Neural crest cell (in vitro differentiated cells): ENCODE results near the gene MXD4. TPM values are rescaled to one million over a fixed set of nuclear protein-coding genes. Genes with fewer than 3 reads are reported as not detected.
A peak's percentile ranks its signal among the peaks of the same experiment; 100 is the strongest.
"Not testable (repeated sequence)": the region's sequence is repeated elsewhere in the genome, so short reads cannot be mapped to it uniquely, and the experiment has no call there.

Experiments used
- DNase-seq: peaks from one replicate; pipeline ENCODE4 v3.0.0; 2021; ENCODE audit warnings: low read depth, mixed read lengths, low spot score
- H3K27ac Mint-ChIP-seq: one replicate; pipeline ENCODE4 v1.8.0; 2021; ENCODE audit warnings: mild to moderate bottlenecking, mixed read lengths; ENCODE audit not compliant: unreplicated experiment
- H3K27me3 Mint-ChIP-seq: 2 replicates; pipeline ENCODE4 v1.8.0; 2021; ENCODE audit warnings: low read depth, mild to moderate bottlenecking, mixed read lengths
- H3K36me3 Mint-ChIP-seq: 2 replicates; pipeline ENCODE4 v1.8.0; 2021; ENCODE audit warnings: low read depth, mild to moderate bottlenecking, mixed read lengths
- H3K4me1 Mint-ChIP-seq: 2 replicates; pipeline ENCODE4 v1.8.0; 2021; ENCODE audit warnings: mixed read lengths
- H3K4me3 Mint-ChIP-seq: one replicate; pipeline ENCODE4 v1.8.0; 2021; ENCODE audit warnings: mild to moderate bottlenecking, mixed read lengths
- H3K9me3 Mint-ChIP-seq: 2 replicates; pipeline ENCODE4 v1.8.0; 2021; ENCODE audit warnings: mixed read lengths
- CTCF ChIP-seq: fragments of 200-600 bp; sonication (generic); conservative IDR thresholded peaks from 2 replicates; pipeline ENCODE4 v1.5.0; 2021; ENCODE audit warnings: antibody characterized with exemption, mild to moderate bottlenecking
- total RNA-seq: library from RNA; stranded (reverse); gene quantifications from 2 replicates; pipeline ENCODE4 v1.2.1, GENCODE V29; 2021

The MXD4 gene
- total RNA-seq, 1 donor from 2014 or later = 54.3 TPM

- Mint-ChIP-seq H3K4me1 (peaks cover 4% of the 10 kb centered on the region), H3K9me3 (no peaks in the 10 kb centered on the region), H3K36me3 (no peaks in the 10 kb centered on the region), H3K4me3 (no peak overlapping the region), H3K27me3 (no peaks in the 10 kb centered on the region), H3K27ac (no peak overlapping the region)
- TF ChIP-seq CTCF = no peak
- DNase-seq = no peak
These were observed 39.1 kb downstream of the MXD4 start for GRCh38 chr4:2222838-2223237.

- H3K27me3 Mint-ChIP-seq, H3K4me3 Mint-ChIP-seq: not testable (repeated sequence)
These were observed 40.5 kb downstream of the MXD4 start for GRCh38 chr4:2221378-2221777.

DNA sequence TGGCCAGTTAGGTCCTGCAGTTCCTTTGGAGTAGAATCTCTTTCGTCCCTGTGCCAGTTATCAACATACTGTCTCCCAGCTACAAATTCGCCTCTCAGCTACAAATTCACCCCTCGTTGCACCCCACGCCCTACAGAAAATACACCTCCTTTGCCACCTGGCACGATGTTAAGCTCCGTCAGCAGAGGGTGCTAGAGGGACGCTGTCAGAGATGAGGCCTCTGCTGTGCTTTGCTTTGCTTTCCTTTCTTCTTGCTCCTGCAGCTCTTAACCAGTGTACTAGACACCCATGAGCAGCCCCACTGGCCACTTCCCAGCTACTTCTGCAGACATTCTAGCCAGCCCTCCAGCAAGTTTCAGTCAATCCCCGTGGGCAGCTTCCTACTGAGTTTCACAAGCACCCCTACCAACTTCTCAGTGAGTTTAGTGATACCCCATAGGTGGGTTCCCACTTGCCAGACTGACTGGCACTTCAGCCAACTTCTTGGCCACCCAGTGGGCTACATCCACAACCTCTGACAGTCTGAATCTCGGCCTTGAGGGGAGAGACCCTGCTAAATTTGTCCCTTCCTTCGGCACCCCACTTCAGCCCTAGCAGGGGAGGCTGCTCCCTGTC, 41.8 kb downstream of the MXD4 start:
- no peaks in the 10 kb centered on the region for H3K9me3 Mint-ChIP-seq
- DNase-seq = peak; percentile 76
- TF ChIP-seq CTCF = peak; percentile 91
- no peak overlapping the region for H3K4me3 Mint-ChIP-seq
- peaks cover 4% of the 10 kb centered on the region for H3K4me1 Mint-ChIP-seq
- H3K27ac Mint-ChIP-seq = no peak overlapping the region
- H3K27me3 Mint-ChIP-seq = no peaks in the 10 kb centered on the region
- H3K36me3 Mint-ChIP-seq = no peaks in the 10 kb centered on the region

More at GRCh38 chr4:2221378-2221777, 40.5 kb downstream of the MXD4 start:
- DNase-seq, H3K9me3 Mint-ChIP-seq, H3K27ac Mint-ChIP-seq, H3K4me1 Mint-ChIP-seq, H3K36me3 Mint-ChIP-seq: not testable (repeated sequence)

DNA sequence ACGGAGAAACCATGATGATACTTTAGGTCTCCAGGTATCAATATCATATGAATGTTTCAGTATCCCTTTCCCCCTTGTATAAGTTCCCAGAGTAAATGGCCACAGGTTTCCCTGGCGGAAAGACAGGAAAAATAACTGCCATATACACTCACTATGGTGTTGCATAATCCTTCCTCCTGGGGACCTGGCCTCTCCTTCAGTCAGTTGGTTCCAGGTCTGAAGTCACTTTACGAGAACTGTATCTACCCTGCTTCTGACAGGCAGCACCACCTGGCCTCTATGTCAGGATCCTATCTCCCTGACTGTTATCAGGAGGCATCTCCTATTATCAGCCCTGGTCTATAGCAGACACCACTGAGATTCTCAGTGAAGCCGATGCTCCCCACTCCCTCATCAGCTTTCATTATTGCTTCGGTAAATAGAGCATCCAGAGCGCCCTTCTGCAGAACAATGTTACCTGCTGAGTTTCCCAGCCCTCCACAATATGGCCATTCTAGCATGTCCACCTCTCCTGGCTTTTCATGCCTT, 42.6 kb downstream of the MXD4 start:
- Mint-ChIP-seq H3K4me3 (no peak overlapping the region), H3K4me1 (peaks cover 4% of the 10 kb centered on the region), H3K36me3 (no peaks in the 10 kb centered on the region), H3K9me3 (no peaks in the 10 kb centered on the region), H3K27me3 (no peaks in the 10 kb centered on the region), H3K27ac (no peak overlapping the region)
- TF ChIP-seq CTCF = no peak
- DNase-seq = no peak

DNA sequence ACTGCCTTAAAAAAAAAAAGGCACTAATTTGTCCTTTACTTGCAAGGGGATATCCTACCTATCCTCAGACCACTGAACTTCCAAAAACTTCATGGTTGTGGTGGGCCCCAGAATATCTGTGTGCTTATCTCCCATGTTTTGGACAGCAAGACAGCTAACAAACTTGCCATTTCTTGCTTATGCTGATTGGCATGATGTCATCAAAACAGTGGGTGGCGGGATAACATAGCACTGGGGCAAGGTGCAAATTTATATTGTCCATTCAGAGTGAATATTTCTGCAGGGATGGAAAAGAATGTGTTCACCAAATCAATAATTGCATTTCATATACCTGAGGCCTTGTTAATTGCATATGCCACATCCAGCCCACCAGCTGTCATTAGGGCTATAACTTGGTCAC, 43.5 kb downstream of the MXD4 start:
- no peak overlapping the region for H3K4me3 Mint-ChIP-seq
- peaks cover 4% of the 10 kb centered on the region for H3K4me1 Mint-ChIP-seq
- no peaks in the 10 kb centered on the region for H3K9me3 Mint-ChIP-seq
- no peaks in the 10 kb centered on the region for H3K36me3 Mint-ChIP-seq
- no peaks in the 10 kb centered on the region for H3K27me3 Mint-ChIP-seq
- H3K27ac Mint-ChIP-seq = no peak overlapping the region
- no peak for DNase-seq
- no peak for TF ChIP-seq CTCF

GRCh38 chr4:2217726-2218125, 44.2 kb downstream of the MXD4 start:
- Mint-ChIP-seq H3K36me3 (no peaks in the 10 kb centered on the region), H3K9me3 (no peaks in the 10 kb centered on the region), H3K27ac (no peak overlapping the region), H3K4me1 (peaks cover 4% of the 10 kb centered on the region), H3K4me3 (no peak overlapping the region), H3K27me3 (no peaks in the 10 kb centered on the region)
- no peak for DNase-seq
- no peak for TF ChIP-seq CTCF
